GM18502 (cell line): ENCODE results near the gene KLHDC10.
"Not testable (repeated sequence)": the region's sequence is repeated elsewhere in the genome, so short reads cannot be mapped to it uniquely, and the experiment has no call there.

Experiments used
- ATAC-seq: cut with Tn5 transposase; IDR thresholded peaks from one replicate; pipeline ENCODE4 v1.9.1; 2021; ENCODE audit warnings: mild to moderate bottlenecking; ENCODE audit not compliant: unreplicated experiment, poor library complexity

Gene KLHDC10

GRCh38 chr7:130069978-130070860, at the start of gene KLHDC10:
Gene KLHDC10, plus strand, starts transcription at chr7:130070534. Its CDS starts 110 bp downstream, at chr7:130070644.
- ATAC-seq: peak; percentile 98

GRCh38 chr7:130021105-130021834, 49.1 kb upstream of the KLHDC10 start:
- ATAC-seq: no peak

GRCh38 chr7:130022115-130022514, 48.2 kb upstream of the KLHDC10 start:
- no peak for ATAC-seq

- no peak for ATAC-seq
Measured at GRCh38 chr7:130022623-130023175, 47.6 kb upstream of the KLHDC10 start.

- ATAC-seq: no peak
Measured at GRCh38 chr7:130024390-130024789, 45.9 kb upstream of the KLHDC10 start.

- ATAC-seq: no peak
Measured at GRCh38 chr7:130032698-130033097, 37.6 kb upstream of the KLHDC10 start.

GRCh38 chr7:130037703-130038102, 32.6 kb upstream of the KLHDC10 start:
- no peak for ATAC-seq

GRCh38 chr7:130040576-130040975, 29.8 kb upstream of the KLHDC10 start:
- ATAC-seq: no peak

GRCh38 chr7:130047831-130048230, 22.5 kb upstream of the KLHDC10 start:
- ATAC-seq: no peak

- ATAC-seq: no peak
Measured at GRCh38 chr7:130048906-130049305, 21.4 kb upstream of the KLHDC10 start.

GRCh38 chr7:130052250-130052649, 18.1 kb upstream of the KLHDC10 start:
- ATAC-seq: not testable (repeated sequence)

GRCh38 chr7:130055198-130055597, 15.1 kb upstream of the KLHDC10 start:
- ATAC-seq: not testable (repeated sequence)

- ATAC-seq: no peak
Measured at GRCh38 chr7:130062246-130062645, 8.1 kb upstream of the KLHDC10 start.

- no peak for ATAC-seq
Measured at GRCh38 chr7:130063036-130063435, 7.3 kb upstream of the KLHDC10 start.

GRCh38 chr7:130064580-130064926, 5.8 kb upstream of the KLHDC10 start:
- not testable (repeated sequence) for ATAC-seq

GRCh38 chr7:130065500-130066152, 4.7 kb upstream of the KLHDC10 start:
- no peak for ATAC-seq

- no peak for ATAC-seq
Measured at GRCh38 chr7:130069179-130069977, 956 bp upstream of the KLHDC10 start.

GRCh38 chr7:130070861-130071622, 708 bp downstream of the KLHDC10 start:
- no peak for ATAC-seq
